SK-N-SH treated with all-trans-retinoic acid at 6 μM for 48 hours (cell line): Measurements from ENCODE around the gene RHO.
A peak's percentile ranks its signal among the peaks of the same experiment; 100 is the strongest.
"Not testable (repeated sequence)": the region's sequence is repeated elsewhere in the genome, so short reads cannot be mapped to it uniquely, and the experiment has no call there.

ENCODE experiments used
- ATAC-seq: fragments of 200-7000 bp; cut with Tn5 transposase; 3 replicates; pipeline ENCODE4 v1.9.1; 2020; ENCODE audit warnings: mild to moderate bottlenecking, moderate library complexity
- ARNTL ChIP-seq: fragments of 450-650 bp; formaldehyde crosslinking; IDR thresholded peaks from 2 replicates; pipeline ENCODE4 v1.5.0; 2020; ENCODE audit warnings: low read depth, mild to moderate bottlenecking, moderate library complexity, borderline replicate concordance
- BACH2 ChIP-seq: fragments of 250-450 bp; sonication (Bioruptor Pico); IDR thresholded peaks from 2 replicates; pipeline ENCODE4 v1.9.0; 2021; ENCODE audit warnings: mild to moderate bottlenecking, borderline replicate concordance
- ESRRG ChIP-seq: fragments of 250-450 bp; sonication (Bioruptor Pico); IDR thresholded peaks from 2 replicates; pipeline ENCODE4 v1.6.1; 2021; ENCODE audit warnings: mild to moderate bottlenecking
- GLIS3 ChIP-seq: fragments of 250-450 bp; sonication (Bioruptor Pico); IDR thresholded peaks from 2 replicates; pipeline ENCODE4 v1.5.0; 2020; ENCODE audit warnings: mild to moderate bottlenecking, moderate library complexity
- ISL1 ChIP-seq: fragments of 250-450 bp; sonication (Bioruptor Pico); IDR thresholded peaks from 2 replicates; pipeline ENCODE4 v2.1.2; 2022; ENCODE audit warnings: mild to moderate bottlenecking, moderate library complexity
- OSR1 ChIP-seq: fragments of 250-450 bp; sonication (Bioruptor Pico); IDR thresholded peaks from 2 replicates; pipeline ENCODE4 v1.8.0; 2022; ENCODE audit warnings: moderate library complexity, mild to moderate bottlenecking, inconsistent platforms
- RARB ChIP-seq: fragments of 250-450 bp; sonication (Bioruptor Pico); IDR thresholded peaks from 2 replicates; pipeline ENCODE4 v1.8.0; 2021; ENCODE audit warnings: mild to moderate bottlenecking, moderate library complexity
- SNAI2 ChIP-seq: fragments of 250-450 bp; sonication (Bioruptor Pico); IDR thresholded peaks from 2 replicates; pipeline ENCODE4 v1.5.0; 2020; ENCODE audit warnings: mild to moderate bottlenecking, moderate library complexity
- TCF4 ChIP-seq: fragments of 250-450 bp; sonication (Bioruptor Pico); IDR thresholded peaks from 2 replicates; pipeline ENCODE4 v1.8.0; 2021; ENCODE audit warnings: mild to moderate bottlenecking, moderate library complexity, borderline replicate concordance
- TOX ChIP-seq: fragments of 250-450 bp; sonication (Bioruptor Pico); IDR thresholded peaks from 2 replicates; pipeline ENCODE4 v1.8.0; 2021; ENCODE audit warnings: mild to moderate bottlenecking, moderate library complexity, borderline replicate concordance
- ZC3H10 ChIP-seq: fragments of 250-450 bp; sonication (Bioruptor Pico); IDR thresholded peaks from 2 replicates; pipeline ENCODE4 v1.5.1; 2021; ENCODE audit warnings: mild to moderate bottlenecking, moderate library complexity
- ZFP30 ChIP-seq: fragments of 450-650 bp; formaldehyde crosslinking; IDR thresholded peaks from 2 replicates; pipeline ENCODE4 v1.5.0; 2022; ENCODE audit warnings: mild to moderate bottlenecking, moderate library complexity
- ZNF565 ChIP-seq: fragments of 450-650 bp; formaldehyde crosslinking; conservative IDR thresholded peaks from 2 replicates; pipeline ENCODE4 v1.5.0; 2020; ENCODE audit warnings: low read depth, mild to moderate bottlenecking, moderate library complexity
- ZNF8 ChIP-seq: fragments of 450-650 bp; formaldehyde crosslinking; IDR thresholded peaks from 2 replicates; pipeline ENCODE4 v1.5.0; 2020; ENCODE audit warnings: mild to moderate bottlenecking, moderate library complexity
- TF ChIP-seq, protein P1 (sequence below): fragments of 250-450 bp; sonication (Bioruptor Pico); IDR thresholded peaks from 2 replicates; pipeline ENCODE4 v1.5.0; 2020; ENCODE audit warnings: mild to moderate bottlenecking, moderate library complexity
- TF ChIP-seq, protein P2 (sequence below): fragments of 250-450 bp; sonication (Bioruptor Pico); IDR thresholded peaks from 2 replicates; pipeline ENCODE4 v1.8.0; 2020; ENCODE audit warnings: mild to moderate bottlenecking, moderate library complexity, borderline replicate concordance
- TF ChIP-seq, protein P3 (sequence below): fragments of 250-450 bp; sonication (Bioruptor Pico); IDR thresholded peaks from 2 replicates; pipeline ENCODE4 v1.5.1; 2021; ENCODE audit warnings: mild to moderate bottlenecking, moderate library complexity
- TF ChIP-seq, protein P4 (sequence below): fragments of 250-450 bp; sonication (Bioruptor Pico); IDR thresholded peaks from 2 replicates; pipeline ENCODE4 v1.5.1; 2020; ENCODE audit warnings: low read depth, mild to moderate bottlenecking, moderate library complexity
- TF ChIP-seq, protein P5 (sequence below): fragments of 250-450 bp; sonication (Bioruptor Pico); IDR thresholded peaks from 2 replicates; pipeline ENCODE4 v1.8.0; 2021; ENCODE audit warnings: low read depth, mild to moderate bottlenecking, moderate library complexity, borderline replicate concordance

Gene RHO

DNA sequence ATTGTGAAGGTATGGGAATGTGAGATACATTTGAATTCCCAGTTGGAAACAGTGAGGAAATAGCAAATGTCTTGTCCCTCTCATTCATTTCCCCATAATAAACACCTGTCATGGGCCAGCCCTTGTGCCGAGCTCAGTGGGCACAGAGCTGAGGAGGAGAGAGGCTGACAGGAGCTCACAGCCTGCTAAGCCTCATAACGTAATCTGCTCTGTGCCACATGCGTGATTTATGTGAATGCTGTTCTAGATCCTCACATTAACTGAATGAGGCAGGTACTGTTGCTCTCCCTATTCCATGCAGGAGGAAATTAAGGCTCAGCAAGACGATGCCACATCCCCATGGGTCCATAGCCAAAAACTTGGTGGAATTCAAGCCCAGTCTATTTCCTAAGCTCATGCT, 35.2 kb upstream of the RHO start (continued):
- TF ChIP-seq ZFP30 (CRISPR knock-in tag) (no peak), ARNTL (CRISPR knock-in tag) (no peak)

DNA sequence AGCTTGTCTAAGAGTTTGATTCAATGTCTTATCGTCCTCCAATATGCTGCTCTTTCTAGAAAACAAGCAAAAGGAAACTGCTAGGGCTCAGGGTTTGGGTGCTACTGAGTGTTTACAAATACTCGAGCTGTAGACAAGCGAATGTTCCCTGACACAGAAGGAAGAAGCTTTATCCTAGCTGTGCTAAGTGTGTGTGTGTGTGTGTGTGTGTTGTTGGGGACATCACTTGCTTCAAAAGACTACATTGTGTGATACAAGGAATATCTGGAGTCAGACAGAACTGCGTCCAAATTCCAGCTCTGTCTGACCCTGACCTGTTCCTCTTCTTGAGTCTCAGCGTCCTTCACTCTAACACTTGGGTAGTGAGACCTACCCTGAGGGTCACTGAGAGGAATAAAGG, 33.9 kb upstream of the RHO start:
- ATAC-seq: not testable (repeated sequence)

DNA sequence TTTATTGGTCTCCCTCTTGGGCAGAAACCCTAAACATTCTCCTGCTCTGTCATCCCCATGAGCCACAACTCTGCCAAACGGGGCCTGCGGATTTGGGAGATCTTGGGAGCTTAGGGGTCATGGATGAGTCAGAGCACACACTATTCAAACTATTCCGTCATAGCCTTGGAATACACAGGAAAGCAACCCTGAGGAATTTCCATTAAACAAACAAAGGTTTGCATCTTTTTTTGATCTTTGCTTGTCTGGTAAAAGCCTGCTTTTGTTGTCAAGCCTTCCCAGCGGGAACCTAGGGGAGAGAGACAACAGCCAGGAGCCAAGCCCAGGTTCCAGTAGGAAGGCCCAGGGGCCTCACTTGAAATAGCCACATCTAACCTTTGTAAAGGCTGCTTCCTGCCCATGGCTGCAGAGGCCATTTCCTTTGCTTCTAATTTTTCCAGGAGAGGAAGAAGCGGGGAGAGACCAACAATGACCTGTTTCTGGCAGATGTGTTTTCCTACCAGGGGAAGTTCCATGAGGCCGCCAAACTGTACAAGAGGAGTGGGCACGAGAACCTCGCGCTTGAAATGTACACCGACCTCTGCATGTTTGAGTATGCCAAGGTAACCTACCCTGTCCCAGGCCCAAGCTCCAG, 33.3 kb upstream of the RHO start:
- ATAC-seq: peak; percentile 77

DNA sequence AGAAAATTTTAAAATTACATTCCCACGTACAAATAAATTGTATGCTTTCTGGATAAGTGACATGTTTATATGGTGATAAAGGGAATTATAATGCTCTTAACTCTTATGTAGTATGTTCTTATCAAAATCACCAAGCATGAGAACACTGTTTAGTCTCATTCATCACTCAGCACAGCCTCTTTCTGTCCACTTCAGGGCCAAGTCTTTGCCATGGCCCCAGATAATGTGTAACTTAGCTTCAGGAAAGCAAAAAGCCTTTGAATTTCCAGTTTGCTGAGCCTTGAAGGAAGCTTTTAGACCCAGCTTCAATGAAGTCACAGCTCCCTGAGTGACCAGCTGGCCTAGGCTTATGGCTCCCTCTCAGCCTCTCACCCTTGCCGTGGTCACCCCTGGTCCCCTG, 30.6 kb upstream of the RHO start:
- not testable (repeated sequence) for ATAC-seq
- 0 out of 2 replicates have a peak, but pooled peaks have one; percentile 19 for TF ChIP-seq ISL1 (CRISPR knock-in tag)

DNA sequence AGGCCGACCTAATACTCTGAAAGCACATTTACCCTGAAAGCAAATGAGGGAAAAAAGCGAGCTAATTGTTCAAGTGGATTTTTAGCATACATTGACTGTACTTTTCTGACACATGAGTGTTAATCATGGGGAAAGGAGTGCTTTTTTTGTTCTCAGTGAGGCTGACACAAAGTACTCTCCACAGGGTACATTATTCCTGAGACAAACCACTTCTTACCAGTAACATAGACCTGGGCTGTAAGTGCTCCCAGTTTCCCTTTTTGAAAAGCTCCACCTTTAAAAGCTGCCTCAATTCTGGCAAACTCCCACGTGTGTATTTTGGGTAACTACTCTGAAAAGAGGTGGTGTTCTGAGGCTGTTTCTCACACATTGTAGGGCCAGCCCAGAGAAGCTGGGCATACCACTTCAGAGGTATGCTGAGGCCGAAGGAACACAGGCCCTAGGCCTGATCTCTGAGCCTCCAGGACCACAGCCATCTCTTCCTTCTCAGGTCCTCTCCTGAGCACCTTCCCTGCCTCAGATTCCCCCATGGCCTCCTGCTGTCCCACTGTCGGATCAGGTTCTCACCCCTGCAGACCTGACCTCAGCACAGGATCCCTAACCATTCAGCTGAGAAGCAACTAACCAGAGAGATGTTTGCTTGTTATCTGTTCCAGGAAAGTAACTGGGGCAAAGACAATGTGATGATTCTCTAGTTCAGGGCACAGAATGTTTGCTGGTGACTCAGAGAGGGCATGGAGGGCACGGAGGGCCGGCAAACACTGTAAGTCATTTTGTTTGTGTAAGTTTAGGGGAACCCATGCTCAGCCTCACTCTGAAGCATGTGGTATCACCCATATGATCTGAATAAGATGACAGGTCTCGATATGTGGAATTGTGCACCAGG, 29.6 kb upstream of the RHO start:
- not testable (repeated sequence) for ATAC-seq

DNA sequence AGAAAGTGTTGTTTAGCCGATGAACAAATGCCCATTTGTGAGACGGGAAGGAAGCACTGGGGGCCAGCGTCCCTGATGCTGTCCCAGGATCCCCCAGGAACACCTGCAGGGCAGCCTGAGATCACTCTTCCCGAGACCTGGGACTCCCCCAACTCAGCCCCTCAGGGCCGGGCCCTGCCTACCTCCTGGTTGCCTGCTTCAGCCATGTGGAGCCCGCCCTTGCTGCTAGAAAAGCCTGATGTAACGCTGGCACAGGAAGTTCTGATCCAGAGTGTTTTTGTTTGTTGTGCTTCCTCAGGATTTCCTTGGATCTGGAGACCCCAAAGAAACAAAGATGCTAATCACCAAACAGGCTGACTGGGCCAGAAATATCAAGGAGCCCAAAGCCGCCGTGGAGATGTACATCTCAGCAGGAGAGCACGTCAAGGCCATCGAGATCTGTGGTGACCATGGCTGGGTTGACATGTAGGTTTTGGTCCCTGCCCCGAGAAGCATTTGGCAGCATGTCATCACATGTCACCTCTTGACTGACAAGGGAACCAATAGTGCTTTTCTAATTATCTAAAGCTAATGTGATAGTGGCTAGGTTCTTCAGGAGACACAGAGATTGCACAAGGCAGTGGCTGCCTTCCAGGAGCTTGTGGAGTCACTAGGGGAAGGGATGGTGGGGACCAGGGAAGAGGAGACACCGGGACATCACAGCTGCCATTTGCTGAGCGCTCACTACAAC, 28.7 kb upstream of the RHO start:
- not testable (repeated sequence) for ATAC-seq

DNA sequence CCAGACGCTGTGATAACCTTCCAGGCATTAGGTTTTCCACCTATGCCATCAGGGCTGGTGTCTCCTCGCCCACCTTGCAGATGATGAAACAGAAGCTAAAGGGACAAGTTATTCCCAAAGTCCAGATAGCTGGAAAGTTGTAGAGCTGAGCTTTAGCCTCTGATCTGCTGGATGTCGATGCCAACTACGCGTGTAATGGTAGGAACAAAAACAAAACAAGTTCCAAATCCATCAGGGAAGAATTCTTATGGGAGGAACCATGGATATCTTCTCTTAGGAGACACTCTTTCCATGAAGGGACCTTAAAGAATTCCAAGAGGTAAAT, 28.1 kb upstream of the RHO start:
- ATAC-seq: no peak
- no peak for TF ChIP-seq ARNTL (CRISPR knock-in tag)
- TF ChIP-seq ZNF8 (CRISPR knock-in tag): no peak
- TF ChIP-seq, protein P1, sequence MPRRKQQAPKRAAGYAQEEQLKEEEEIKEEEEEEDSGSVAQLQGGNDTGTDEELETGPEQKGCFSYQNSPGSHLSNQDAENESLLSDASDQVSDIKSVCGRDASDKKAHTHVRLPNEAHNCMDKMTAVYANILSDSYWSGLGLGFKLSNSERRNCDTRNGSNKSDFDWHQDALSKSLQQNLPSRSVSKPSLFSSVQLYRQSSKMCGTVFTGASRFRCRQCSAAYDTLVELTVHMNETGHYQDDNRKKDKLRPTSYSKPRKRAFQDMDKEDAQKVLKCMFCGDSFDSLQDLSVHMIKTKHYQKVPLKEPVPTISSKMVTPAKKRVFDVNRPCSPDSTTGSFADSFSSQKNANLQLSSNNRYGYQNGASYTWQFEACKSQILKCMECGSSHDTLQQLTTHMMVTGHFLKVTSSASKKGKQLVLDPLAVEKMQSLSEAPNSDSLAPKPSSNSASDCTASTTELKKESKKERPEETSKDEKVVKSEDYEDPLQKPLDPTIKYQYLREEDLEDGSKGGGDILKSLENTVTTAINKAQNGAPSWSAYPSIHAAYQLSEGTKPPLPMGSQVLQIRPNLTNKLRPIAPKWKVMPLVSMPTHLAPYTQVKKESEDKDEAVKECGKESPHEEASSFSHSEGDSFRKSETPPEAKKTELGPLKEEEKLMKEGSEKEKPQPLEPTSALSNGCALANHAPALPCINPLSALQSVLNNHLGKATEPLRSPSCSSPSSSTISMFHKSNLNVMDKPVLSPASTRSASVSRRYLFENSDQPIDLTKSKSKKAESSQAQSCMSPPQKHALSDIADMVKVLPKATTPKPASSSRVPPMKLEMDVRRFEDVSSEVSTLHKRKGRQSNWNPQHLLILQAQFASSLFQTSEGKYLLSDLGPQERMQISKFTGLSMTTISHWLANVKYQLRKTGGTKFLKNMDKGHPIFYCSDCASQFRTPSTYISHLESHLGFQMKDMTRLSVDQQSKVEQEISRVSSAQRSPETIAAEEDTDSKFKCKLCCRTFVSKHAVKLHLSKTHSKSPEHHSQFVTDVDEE (CRISPR knock-in tag): no peak
- TF ChIP-seq, protein P2, sequence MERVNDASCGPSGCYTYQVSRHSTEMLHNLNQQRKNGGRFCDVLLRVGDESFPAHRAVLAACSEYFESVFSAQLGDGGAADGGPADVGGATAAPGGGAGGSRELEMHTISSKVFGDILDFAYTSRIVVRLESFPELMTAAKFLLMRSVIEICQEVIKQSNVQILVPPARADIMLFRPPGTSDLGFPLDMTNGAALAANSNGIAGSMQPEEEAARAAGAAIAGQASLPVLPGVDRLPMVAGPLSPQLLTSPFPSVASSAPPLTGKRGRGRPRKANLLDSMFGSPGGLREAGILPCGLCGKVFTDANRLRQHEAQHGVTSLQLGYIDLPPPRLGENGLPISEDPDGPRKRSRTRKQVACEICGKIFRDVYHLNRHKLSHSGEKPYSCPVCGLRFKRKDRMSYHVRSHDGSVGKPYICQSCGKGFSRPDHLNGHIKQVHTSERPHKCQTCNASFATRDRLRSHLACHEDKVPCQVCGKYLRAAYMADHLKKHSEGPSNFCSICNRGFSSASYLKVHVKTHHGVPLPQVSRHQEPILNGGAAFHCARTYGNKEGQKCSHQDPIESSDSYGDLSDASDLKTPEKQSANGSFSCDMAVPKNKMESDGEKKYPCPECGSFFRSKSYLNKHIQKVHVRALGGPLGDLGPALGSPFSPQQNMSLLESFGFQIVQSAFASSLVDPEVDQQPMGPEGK (CRISPR knock-in tag): no peak
- TF ChIP-seq ESRRG (CRISPR knock-in tag): no peak
- no peak for TF ChIP-seq ZNF565 (CRISPR knock-in tag)
- TF ChIP-seq, protein P3, sequence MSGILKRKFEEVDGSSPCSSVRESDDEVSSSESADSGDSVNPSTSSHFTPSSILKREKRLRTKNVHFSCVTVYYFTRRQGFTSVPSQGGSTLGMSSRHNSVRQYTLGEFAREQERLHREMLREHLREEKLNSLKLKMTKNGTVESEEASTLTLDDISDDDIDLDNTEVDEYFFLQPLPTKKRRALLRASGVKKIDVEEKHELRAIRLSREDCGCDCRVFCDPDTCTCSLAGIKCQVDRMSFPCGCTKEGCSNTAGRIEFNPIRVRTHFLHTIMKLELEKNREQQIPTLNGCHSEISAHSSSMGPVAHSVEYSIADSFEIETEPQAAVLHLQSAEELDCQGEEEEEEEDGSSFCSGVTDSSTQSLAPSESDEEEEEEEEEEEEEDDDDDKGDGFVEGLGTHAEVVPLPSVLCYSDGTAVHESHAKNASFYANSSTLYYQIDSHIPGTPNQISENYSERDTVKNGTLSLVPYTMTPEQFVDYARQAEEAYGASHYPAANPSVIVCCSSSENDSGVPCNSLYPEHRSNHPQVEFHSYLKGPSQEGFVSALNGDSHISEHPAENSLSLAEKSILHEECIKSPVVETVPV (CRISPR knock-in tag): no peak
- no peak for TF ChIP-seq OSR1 (CRISPR knock-in tag)
- TF ChIP-seq RARB (CRISPR knock-in tag): no peak
- no peak for TF ChIP-seq SNAI2
- TF ChIP-seq TCF4 (CRISPR knock-in tag): no peak
- no peak for TF ChIP-seq TOX (CRISPR knock-in tag)
- TF ChIP-seq, protein P4, sequence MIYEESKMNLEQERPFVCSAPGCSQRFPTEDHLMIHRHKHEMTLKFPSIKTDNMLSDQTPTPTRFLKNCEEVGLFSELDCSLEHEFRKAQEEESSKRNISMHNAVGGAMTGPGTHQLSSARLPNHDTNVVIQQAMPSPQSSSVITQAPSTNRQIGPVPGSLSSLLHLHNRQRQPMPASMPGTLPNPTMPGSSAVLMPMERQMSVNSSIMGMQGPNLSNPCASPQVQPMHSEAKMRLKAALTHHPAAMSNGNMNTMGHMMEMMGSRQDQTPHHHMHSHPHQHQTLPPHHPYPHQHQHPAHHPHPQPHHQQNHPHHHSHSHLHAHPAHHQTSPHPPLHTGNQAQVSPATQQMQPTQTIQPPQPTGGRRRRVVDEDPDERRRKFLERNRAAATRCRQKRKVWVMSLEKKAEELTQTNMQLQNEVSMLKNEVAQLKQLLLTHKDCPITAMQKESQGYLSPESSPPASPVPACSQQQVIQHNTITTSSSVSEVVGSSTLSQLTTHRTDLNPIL (CRISPR knock-in tag): no peak
- no peak for TF ChIP-seq ZC3H10 (CRISPR knock-in tag)
- no peak for TF ChIP-seq GLIS3 (CRISPR knock-in tag)
- TF ChIP-seq, protein P5, sequence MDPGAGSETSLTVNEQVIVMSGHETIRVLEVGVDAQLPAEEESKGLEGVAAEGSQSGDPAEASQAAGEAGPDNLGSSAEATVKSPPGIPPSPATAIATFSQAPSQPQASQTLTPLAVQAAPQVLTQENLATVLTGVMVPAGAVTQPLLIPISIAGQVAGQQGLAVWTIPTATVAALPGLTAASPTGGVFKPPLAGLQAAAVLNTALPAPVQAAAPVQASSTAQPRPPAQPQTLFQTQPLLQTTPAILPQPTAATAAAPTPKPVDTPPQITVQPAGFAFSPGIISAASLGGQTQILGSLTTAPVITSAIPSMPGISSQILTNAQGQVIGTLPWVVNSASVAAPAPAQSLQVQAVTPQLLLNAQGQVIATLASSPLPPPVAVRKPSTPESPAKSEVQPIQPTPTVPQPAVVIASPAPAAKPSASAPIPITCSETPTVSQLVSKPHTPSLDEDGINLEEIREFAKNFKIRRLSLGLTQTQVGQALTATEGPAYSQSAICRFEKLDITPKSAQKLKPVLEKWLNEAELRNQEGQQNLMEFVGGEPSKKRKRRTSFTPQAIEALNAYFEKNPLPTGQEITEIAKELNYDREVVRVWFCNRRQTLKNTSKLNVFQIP (CRISPR knock-in tag): no peak
- no peak for TF ChIP-seq BACH2 (CRISPR knock-in tag)
